ENCODE data around the gene YIPF6.

DNA sequence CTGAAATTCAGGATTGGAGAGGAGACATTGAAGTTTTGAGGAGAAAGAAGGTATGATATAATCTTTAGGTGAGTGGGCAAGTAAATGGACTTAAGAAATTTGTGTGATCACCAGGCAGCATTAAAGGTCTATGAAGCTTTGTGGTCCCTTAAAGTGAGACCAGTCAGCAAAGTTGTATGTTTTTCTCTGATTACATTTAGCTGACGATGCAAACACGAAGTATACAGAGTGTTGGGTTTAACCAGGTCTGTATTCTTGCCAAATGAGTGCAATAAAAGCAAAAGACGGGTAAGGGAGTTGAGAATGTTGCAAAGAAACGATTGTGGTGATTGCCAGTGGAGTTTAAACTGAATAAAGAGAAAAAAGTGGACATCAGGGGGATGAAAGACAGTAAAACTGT is 11.6 kb upstream of the YIPF6 start:
- TF ChIP-seq, protein P1, sequence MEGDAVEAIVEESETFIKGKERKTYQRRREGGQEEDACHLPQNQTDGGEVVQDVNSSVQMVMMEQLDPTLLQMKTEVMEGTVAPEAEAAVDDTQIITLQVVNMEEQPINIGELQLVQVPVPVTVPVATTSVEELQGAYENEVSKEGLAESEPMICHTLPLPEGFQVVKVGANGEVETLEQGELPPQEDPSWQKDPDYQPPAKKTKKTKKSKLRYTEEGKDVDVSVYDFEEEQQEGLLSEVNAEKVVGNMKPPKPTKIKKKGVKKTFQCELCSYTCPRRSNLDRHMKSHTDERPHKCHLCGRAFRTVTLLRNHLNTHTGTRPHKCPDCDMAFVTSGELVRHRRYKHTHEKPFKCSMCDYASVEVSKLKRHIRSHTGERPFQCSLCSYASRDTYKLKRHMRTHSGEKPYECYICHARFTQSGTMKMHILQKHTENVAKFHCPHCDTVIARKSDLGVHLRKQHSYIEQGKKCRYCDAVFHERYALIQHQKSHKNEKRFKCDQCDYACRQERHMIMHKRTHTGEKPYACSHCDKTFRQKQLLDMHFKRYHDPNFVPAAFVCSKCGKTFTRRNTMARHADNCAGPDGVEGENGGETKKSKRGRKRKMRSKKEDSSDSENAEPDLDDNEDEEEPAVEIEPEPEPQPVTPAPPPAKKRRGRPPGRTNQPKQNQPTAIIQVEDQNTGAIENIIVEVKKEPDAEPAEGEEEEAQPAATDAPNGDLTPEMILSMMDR (IDR thresholded peaks at IDR 0.05) = no peak
- no peak for TF ChIP-seq EP300 (IDR thresholded peaks at IDR 0.05)

Measured in ovary (tissue), 3 donors.